HG03025 (cell line): ENCODE data around the gene SEMA3B.

ENCODE experiments used
- ATAC-seq: cut with Tn5 transposase; IDR thresholded peaks from one replicate; pipeline ENCODE4 v1.9.1; 2021; ENCODE audit warnings: mild to moderate bottlenecking, moderate library complexity; ENCODE audit not compliant: unreplicated experiment, low FRiP score

The SEMA3B gene

GRCh38 chr3:50325113-50325480 lies 56.1 kb downstream of the SEMA3B start:
- no peak for ATAC-seq

GRCh38 chr3:50325497-50326181 lies 56.7 kb downstream of the SEMA3B start:
- ATAC-seq, result no peak

- no peak for ATAC-seq
Measured at GRCh38 chr3:50326182-50326541, 57.2 kb downstream of the SEMA3B start.

GRCh38 chr3:50327129-50327528 lies 58.2 kb downstream of the SEMA3B start:
- ATAC-seq, result no peak
